Right forelimb (tissue), 1 donor: ENCODE results near the gene UBE3B.

Experiments
- DNase-seq: peaks from one replicate; pipeline ENCODE4 v3.0.0-alpha.2; 2018

Gene UBE3B

GRCh38 chr12:109476807-109477184 is 638 bp upstream of the UBE3B start:
- no peak for DNase-seq

DNA sequence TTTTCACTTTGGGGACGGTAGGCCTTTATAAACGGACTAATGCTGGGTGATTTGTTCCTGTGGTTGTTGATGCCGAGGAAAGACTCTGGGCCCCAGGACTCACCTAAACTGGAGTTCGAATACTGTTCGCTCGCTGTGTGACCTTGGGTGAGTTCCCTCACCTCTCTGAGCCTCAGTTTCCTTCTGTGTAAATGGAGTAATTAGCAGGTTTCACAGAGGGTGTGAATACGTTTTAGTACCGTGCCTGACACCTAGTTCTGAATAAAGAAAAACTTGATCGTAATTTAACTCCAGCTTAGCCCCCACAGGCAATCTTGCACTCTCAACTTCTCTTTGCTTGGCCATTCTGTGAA is 505 bp downstream of the UBE3B start:
- no peak for DNase-seq

DNA sequence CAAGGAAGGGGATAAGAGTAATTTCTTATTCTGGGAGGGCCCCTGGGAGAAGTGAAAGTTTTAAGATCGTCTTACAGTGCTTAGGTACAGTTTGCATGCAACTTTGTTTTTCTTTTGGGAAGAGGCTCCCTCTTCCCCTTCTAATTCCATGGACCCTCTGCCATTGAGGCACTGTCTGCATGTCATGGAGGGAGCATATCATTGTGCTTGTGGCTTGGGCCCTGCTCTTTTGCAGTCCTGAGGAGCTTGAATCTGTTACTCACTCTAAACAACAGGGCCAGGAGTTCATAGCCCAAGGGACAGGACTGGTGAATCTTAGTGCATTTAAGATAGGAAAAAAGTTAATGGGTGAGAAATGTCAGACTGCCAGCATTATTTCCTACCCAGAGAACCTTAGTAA is 2.3 kb downstream of the UBE3B start:
- DNase-seq = no peak

- DNase-seq = no peak
These were observed 2.9 kb downstream of the UBE3B start for GRCh38 chr12:109480356-109480755.

GRCh38 chr12:109481863-109482262 is 4.4 kb downstream of the UBE3B start:
- no peak for DNase-seq

GRCh38 chr12:109482491-109482890 is 5.1 kb downstream of the UBE3B start:
- no peak for DNase-seq

- no peak for DNase-seq
These were observed 5.5 kb downstream of the UBE3B start for GRCh38 chr12:109482894-109483293.

DNA sequence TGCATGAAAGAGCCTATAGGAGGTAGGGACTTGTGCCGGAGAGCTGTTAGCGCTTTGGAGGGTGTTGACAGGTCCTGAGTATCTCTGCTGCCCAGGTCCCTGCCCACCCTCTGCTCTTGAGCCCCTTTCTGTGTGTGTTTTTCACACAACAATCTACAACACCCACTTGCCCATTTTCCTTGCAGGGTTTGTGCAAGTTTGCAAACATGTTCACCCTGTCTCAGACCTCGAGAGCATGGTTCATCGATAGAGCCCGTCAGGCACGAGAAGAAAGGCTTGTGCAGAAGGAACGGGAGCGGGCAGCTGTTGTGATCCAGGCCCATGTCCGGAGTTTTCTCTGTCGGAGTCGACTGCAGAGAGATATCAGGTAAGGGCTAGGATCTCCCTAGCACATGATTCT is 5.9 kb downstream of the UBE3B start:
- DNase-seq = no peak

- no peak for DNase-seq
These were observed 7.8 kb downstream of the UBE3B start for GRCh38 chr12:109485201-109485600.

DNA sequence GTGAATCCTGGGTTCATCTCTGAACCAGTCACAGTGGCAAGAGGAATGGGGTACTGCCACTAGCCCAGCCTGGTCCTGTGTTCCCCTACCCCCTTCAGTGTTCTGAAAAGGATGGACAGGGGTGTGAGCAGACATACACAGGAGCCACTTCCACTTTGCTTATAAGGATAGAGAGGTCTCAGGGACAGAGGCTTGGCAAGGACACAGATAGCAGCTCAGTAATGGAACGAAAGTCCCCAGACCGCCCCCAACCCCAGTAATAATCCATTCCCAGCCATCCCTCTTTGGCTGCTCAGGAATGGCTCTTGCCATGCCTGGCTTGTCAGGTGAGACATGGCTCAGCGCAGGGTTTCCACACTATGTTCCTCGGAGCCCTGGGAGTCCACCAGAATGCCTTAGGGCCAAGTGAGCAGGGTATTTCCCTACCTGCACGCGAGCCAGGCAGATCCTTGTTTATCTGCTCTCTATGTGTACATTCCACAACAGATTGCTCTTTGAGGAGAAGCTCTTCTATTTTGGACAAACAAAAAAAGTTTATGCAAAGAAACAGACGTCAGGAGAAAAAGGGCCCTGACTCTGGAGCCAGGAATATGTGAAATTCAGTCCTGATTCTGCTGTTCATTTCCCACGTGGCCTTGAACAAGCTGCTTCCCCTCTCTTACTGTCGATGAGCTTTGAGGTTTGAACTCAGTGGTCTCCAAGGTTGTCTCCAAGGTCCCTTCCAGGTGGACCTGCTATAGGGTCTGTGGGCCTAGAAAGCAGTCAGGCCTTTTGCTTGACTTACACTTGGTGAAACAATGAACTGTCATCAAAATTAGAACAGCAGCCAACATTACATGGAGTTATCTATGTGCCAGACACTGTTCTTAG is 10.0 kb downstream of the UBE3B start:
- DNase-seq = no peak

DNA sequence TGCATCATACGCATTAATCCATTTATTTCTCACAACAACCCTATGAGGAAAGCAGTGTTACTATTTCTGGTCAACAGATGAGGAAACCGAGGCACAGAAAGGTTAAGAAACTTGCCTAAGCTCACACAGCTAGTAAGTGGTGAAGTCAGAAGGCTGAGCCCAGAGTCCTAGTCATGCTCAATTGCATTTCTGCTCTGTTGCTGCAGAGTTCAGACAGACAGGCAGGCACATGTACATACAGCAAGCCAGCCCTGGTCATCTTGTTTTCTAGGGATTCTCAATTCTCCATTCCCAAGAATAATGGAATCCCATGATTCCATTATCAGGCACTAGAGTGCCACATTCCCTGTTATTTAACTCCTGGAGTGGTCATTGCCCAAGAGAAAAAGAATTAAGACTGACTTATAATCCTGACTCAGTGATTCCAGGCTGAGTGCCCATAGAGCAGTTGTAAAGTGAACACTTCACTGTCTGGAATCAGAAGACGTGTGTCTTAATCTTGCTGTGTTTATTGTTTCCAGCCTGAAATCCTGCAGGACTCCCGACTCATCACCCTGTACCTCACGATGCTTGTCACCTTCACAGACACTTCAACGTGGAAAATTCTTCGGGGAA is 10.7 kb downstream of the UBE3B start:
- DNase-seq = no peak

DNA sequence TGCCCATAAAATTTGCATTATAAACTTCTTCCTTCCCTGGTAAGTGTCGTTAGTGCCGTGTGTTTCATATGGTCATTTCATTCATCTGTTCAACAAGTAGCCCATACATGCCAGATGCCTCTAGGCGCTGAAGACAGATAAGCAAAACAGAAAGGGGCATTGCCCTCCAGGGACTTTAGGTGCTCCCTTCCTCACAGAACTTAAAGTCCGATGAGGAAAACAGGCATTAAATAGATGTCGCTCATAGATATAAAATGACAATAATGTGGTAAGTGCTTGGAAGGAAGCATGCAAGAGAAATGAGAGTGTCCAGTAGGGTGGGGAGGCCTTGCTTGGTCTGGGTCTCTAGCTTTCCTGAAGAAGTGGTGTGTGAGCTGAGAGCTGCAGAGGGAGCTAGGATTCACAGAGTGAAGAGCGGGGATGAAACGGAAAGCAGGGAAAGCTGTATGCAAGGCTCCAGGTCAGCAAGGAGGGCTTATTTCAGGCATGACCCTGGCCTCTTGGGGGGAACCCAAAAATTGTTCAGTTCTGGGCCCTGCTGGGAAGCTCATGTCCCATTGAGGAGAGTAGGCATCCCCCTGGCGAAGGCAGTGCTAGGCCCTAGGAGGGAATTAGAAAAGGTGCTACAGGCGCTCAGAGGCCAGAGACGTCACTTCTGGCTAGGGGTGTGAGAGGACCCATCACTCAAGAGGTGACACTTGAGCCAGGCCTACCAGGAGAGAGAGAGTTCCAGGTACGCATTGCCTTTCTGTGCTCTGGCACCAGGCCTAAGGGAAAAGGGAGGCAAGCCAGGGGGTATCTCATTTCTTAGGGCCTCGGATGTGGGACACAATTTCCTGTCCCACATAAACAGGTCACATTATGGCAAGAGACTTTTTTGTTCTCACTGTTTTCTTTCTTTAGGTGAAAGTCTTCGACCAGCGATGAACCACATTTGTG is 11.9 kb downstream of the UBE3B start:
- no peak for DNase-seq

DNA sequence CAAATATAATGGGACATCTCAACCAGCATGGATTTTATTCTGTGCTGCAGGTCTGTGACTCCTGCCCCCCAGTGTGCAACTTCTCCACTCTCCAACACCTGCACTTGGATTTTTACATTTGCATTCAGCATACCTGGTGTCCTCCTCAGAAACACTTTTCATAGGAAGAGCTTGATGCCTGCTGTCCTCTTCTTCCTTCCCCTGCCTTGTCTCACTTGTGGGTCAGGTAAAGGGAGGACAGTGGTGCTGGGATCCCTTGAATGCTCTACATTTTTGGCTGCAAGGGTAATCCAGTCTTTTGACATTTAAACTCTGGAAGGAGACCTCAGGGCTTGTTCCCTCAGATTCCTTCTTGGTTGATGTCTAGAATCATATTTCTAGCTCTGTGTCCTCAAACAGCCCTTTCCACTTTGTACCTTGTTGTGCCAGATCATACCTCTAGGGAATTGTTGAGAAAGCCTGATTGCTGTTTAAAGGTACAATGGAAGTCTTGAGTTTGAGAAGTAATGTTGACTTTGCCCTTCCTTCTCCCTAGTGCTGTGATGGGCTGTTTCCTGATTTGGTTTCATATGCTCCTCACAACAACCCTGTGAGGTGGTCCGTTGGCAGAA is 12.6 kb downstream of the UBE3B start:
- no peak for DNase-seq

GRCh38 chr12:109491671-109492070 is 14.2 kb downstream of the UBE3B start:
- DNase-seq = no peak

GRCh38 chr12:109492371-109492770 is 14.9 kb downstream of the UBE3B start:
- DNase-seq = no peak

- DNase-seq = no peak
These were observed 15.7 kb downstream of the UBE3B start for GRCh38 chr12:109493090-109493489.

DNA sequence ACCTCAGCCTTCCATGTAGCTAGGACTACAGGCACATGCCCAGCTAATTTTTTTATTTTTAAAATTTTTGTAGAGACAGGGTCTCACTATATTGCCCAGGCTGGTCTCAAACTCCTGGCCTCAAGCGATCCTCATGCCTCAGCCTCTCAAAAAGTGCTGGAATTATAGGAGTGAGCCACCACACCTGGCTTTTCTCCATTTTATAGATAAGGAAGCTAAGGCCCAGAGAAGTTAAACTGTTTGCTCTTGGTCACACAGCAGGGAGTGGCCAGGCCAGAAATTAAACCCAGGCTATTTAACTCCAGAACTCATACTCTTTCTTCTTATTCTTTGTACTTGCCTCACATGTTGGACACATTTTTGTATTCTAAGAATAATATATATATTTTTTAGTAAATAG is 16.5 kb downstream of the UBE3B start:
- DNase-seq = no peak

DNA sequence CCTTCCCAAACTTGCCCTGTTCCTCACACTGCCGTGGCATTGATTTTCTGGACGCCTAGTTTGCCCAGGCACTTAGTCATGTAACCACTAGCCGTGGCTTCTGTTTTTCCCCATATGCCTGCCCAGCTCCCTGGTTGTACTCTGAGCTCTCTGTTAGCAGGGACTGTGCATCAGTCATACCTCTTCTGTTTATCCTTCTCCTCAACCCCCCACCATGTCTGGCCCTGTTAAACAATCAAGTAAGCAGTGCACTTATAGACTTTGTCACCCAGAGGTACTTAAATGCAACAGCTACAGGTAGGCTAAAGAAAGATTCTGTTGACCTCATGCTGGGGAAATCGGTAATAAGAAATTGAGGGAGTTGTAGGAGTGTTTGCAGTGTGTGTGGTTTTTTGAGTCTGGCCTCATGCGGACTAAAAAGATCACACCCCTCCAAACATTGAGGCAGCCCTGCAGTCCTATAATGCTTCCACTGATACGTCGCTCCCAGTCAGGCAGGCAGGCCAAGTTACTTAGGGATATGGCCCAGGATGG is 17.0 kb downstream of the UBE3B start:
- DNase-seq = no peak

DNA sequence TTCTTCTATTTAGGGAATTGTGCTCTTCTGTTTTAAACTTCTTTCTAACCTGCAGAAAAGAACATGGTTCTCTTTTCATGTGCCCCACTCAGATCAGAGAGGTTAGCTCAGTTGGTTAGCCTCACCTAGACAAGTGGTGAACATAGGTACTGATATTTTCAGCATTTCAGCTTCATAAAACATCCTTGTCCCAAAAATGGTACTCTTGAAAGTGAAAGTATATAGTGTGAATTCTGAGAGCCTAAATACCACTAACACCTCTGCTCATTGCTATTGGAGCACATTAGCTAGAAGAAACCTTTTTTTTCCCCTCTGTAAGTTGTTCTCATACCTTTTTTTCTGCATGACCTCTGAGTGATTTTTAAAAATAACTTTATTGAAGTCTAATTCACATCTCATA is 17.6 kb downstream of the UBE3B start:
- no peak for DNase-seq

DNA sequence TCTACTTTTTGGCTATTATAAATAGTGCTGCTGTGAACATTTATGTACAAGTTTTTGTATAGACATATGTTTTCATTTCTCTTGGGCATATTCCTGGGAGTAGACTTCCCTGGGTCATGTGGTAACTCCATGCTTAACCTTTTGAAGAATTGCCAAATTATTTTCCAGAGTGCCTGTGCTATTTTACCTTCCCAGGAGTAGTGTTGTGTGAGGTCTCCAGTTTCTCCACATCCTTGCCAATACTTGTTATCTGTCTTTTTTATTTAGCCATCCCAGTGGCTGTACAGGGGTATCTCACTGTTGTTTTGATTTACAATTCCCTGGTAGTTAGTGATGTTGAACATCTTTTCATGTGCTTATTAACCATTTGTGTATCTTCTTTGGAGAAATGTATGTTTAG is 18.9 kb downstream of the UBE3B start:
- DNase-seq = no peak

DNA sequence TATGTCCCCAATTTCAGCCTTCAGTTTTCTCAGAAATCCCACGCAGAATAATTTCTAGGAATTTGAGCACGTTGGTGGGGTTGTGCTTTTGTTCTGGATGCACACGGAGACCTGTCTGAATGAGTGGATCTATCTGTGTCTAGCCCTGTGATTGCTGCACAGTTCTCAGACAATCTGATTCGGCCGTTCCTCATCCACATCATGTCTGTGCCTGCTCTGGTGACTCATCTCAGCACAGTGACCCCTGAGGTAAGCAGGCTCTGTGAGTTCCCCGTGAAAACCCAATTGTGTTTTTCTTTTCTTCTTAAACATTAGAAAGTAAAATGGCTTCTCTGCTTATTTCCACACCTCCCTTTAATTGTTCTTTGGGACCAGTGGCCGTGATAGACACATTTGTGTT is 20.2 kb downstream of the UBE3B start:
- no peak for DNase-seq

DNA sequence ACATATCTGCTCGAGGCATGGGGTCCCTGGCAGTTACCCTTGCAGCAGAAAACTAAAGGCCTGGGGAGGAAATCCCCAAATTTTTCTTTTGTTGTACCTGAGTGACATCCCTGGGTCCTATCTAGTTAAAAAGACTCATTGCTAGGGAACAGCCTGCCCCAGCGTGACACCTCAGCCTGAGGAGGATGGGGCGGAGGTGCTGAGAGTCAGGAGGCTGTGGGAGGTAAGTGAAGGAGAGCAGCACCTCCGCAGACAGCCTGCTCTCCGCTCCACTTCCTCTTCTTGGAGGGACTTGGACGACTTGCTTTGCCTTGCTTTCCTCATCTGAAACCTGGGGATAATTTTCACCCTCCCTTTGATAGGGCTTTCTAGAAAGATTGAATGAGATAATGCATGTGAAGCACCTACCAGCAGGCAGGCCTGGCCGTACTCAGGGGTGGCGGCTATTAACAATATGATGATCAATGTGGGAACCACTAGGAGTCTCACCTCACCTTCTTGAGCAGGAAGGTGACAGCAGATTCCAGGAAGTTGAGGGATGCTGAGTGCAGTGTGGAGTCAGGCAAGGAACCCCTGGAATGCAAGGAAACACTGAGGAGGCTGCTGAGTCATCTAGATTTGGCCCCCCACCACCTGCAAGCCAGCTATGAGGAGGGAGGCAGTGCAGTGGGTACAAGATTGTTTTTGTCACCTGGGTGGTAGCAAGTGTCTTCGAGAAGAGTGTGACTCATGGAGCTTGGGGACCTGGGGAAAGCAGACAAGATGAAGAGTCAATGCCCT is 23.2 kb downstream of the UBE3B start:
- no peak for DNase-seq
